GM18499 (cell line): Measurements from ENCODE around the gene CLASP2.
"Not testable (repeated sequence)": the region's sequence is repeated elsewhere in the genome, so short reads cannot be mapped to it uniquely, and the experiment has no call there.

Experiments
- ATAC-seq: cut with Tn5 transposase; IDR thresholded peaks from one replicate; pipeline ENCODE4 v1.9.1; 2021; ENCODE audit warnings: moderate number of reproducible peaks; ENCODE audit not compliant: insufficient read depth, unreplicated experiment

The CLASP2 gene

DNA sequence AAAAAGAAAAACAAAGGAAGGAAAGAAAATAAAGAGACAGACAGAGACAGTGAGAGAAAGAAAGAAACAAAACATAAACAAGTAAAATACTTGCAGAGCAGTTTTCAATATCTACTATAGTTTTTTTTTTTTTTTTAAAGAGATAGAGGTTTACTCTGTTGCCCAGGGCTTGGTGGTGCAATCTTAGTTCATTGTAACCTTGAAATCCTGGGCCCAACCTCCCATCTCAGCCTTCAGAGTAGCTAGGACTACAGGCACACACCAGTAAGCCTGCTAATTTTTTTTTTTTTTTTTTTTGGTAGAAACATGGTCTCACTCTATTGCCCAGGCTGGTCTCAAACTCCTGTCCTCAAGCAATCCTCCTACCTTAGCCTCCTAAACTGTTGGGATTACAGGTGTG, 23.1 kb downstream of the CLASP2 start:
- no peak for ATAC-seq

DNA sequence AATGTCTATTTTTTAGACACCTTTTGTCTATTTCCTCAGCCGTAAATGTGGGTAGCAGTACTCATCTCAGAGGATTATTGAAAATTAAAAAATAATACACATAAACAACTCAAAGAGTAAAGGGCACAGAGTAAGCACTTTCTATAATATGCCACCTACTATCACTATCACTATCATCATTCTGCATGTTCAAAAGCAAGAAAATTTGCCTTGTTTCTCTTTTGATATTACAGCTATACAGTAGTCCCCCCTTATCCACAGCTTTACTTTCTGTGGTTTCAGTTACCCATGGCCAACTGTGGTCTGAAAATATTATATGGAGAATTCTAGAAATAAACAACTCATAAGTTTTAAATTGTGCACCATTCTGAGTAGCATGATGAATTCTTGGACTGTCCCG, 27.7 kb downstream of the CLASP2 start:
- ATAC-seq = no peak

DNA sequence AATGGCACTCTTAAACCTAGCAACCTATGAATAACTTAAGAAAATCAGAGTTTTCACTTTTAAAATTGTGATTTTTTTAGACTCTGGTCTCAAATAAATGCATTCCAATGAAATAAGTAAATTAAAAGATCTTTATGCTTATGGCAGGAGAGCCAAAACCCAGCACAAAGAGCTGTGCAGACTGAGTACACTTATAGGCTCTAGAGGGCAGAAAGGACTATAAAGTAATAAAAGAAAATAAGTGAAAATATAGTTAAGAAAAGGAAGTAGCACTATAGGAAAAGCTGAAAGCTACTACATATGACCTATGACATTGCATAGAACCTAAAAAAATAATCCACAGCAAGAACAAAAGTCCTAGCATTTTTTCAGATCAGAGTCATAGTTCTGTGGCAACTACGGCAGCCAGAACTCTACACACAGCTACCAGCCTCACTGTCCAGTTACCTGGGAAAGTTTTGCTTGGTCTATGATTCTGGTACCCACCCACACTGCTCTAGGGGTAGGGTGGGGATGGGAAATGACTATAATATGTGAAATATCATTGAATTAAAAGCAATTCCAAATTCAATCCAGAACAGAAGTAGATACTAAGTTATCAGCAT, 30.5 kb downstream of the CLASP2 start:
- no peak for ATAC-seq

DNA sequence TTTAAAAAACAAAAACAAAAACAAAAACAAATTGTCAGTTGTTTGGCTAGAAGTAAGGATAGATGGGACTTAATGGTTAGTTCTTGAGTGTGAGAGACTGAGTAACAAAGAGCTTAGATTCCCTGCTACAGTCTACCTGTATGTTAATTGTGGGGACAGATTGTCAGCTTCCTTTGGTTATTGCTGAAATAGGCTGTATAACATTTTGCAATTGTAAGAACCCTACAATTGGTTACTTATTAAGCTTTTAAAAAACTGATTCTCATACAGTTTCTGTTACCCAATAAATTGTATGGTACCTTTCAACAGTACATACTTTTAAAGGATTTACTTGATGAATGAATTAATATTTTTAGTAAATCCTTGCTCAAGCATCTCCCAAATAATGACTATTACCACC, 35.3 kb downstream of the CLASP2 start:
- ATAC-seq = no peak

DNA sequence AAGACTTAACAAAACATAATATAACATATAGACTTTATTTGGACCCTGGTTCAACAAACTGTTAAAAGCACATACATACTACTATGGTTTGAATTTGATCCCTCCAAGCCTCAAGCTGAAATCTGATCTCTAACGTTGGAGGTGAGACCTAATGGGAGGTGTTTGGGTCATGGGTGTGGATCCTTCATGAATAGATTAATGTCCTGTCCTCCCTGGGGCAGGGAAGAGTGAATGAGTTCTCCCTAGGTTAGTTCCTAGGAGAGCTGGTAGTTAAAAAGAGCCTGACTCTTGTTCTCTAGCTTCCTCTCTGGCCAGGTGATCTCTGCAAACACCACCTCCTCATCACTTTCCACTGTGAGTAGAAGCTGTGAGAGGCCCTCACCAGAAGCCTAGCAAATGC, 36.4 kb downstream of the CLASP2 start:
- no peak for ATAC-seq

DNA sequence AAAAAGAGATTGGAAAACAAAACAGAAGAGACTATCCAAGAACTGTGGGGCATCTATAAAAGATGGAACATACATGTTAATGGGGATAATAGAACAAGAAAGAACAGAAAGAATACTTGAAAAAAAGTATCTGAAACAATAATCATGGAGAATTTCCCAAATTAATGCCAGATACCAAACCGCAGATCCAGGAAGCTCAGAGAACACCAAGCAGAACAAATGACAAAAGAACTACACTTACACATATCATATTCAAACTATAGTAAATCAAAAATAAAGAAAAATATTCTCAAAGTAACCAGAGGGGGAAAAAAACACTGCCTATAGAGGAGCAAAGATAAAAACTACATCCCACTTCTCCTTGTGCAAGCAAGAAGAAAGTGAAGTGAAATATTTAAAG, 40.0 kb downstream of the CLASP2 start:
- no peak for ATAC-seq

DNA sequence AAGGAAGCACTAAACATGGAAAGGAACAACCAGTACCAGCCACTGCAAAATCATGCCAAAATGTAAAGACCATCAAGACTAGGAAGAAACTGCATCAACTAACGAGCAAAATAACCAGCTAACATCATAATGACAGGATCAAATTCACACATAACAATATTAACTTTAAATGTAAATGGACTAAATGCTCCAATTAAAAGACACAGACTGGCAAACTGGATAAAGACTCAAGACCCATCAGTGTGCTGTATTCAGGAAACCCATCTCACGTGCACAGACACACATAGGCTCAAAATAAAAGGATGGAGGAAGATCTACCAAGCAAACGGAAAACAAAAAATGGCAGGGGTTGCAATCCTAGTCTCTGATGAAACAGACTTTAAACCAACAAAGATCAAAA, 44.6 kb downstream of the CLASP2 start:
- not testable (repeated sequence) for ATAC-seq

- ATAC-seq = no peak
Observed at GRCh38 chr3:33668618-33669017, 49.4 kb downstream of the CLASP2 start.

DNA sequence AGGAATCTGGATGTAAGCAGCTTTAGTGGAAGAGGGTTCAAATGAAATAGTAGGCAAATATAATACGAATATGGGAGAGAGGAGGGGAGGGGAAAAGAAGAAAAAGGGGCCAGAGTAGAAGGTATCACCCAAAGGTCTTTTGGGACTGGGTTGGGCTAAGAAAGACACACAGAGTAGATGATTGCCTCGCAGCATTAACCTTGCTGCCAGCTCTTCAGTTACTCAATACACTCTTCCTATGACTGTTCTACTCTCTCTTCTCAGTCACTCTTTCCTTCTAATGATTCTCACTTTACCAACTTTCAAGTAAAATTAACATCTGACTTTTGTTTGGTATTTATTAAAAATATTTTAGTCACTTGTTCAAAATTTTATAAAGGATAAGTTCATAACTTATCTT, 52.8 kb downstream of the CLASP2 start:
- ATAC-seq = no peak

DNA sequence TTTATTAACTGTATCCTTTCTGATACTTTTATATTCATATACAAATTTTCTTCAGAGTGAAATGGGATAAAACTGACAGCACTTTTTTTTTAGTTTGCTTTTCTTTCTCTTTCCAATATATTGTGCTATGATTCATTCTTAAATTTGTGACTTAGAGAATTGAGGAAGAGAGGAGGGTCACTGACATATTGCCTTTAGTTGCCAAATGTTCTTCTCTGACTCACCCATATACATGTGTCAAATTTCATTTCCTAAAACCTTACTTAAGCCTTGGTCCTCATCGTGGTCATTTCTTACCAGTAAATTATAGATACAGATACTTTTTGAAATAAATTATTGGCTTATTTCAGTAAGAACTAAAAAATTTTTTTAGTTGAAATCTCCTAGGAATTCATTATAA, 53.9 kb downstream of the CLASP2 start:
- ATAC-seq = no peak

DNA sequence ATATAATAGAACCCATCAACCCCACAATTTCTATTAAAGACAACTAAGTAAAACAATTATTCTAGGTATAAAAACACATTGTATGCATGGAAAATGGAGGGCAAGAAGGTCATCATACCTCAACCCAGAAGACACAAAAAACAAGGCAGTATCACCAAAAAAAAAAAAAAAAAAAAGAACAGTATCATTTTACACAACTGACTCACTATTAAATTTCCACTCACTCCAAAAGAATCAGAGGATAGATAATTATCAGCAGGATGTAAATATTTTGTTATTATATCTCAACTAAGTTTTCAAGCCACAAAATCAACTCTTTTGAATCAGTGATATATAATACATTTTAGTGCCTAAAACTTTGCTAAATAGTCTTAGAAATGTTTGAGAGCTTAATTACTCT, 55.0 kb downstream of the CLASP2 start:
- no peak for ATAC-seq

DNA sequence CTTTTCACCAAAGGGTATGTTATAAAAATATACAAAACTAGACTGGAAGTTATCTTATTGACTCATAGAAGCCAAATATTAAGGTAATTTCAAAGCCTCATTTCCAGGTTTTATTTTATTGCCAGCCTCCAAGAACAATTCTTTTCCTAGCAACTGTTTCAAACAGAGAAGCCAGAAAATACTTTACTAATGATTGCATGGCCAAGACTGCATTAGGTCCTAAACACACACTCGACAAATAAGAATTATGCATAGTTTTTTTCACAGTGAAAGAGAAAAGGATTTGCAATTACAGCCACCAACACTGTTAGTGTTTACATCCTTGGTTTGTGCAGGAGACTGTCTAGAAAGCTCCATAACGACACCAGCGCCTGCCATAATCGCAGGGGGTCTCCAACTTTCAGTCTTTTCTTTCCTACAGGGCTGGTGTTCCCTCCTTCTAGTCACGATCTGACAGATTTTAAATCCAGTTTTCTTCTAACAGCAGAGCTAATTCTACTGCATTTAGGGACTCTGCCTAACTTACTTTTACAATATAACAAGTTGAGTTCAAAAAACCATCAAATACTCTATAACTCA, 58.1 kb downstream of the CLASP2 start:
- no peak for ATAC-seq

- ATAC-seq = peak; percentile 67
Observed at GRCh38 chr3:33658991-33659848, 58.8 kb downstream of the CLASP2 start.

- ATAC-seq = peak; percentile 11
Observed at GRCh38 chr3:33658621-33658990, 59.4 kb downstream of the CLASP2 start.

- no peak for ATAC-seq
Observed at GRCh38 chr3:33658039-33658438, 60.0 kb downstream of the CLASP2 start.

DNA sequence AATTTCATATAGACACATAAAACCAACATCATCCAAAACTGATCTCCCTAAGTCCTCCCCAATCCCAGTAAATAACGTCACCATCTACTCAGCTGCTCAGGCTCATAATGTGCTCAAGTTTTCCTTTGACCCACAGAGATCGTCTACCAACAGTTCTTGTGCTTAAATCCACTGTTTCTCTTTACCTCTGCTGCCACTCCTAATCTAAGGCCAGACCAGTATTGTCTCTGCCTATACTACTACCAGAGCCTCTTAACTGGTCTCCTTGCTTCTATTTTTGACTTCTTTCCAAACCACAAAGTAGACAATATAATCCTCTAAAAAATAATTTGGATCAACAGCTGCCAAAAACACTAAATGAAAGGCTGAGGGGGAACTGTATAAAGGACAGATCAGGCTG, 65.3 kb downstream of the CLASP2 start:
- no peak for ATAC-seq

GRCh38 chr3:33651101-33651500, 67.0 kb downstream of the CLASP2 start:
- ATAC-seq = not testable (repeated sequence)

- no peak for ATAC-seq
Observed at GRCh38 chr3:33650495-33650894, 67.6 kb downstream of the CLASP2 start.

- no peak for ATAC-seq
Observed at GRCh38 chr3:33648793-33649192, 69.3 kb downstream of the CLASP2 start.

GRCh38 chr3:33646406-33646805, 71.6 kb downstream of the CLASP2 start:
- ATAC-seq = no peak

DNA sequence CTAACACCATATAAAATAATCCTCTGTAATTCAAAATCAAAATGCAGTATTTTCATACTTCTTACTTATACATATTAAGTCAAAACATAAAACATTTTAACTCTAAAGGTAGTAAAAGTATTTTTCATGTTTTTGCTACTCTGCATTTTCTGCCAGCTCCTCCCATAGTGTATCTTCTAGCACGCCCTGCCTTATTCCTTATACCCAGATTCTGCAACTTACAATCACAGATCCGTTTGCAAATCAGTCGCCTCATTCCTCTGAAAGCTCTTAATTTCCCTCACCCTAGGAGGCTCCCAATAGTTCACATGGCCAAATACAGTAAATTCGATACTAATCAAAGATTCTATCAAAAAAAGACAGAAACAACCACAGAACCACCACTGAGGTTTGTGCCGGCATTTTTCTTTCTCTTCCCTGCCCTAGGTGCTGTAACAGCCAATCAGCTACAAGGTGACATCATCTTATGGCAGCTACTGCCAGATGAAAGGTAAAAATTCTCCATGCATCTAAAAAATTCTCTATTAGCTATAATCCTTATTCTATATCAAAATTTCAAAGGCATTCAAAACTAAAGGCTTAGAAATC, 72.9 kb downstream of the CLASP2 start:
- ATAC-seq = no peak
